GM18861 (cell line): ENCODE measurements around the gene FTO.
A peak's percentile ranks its signal among the peaks of the same experiment; 100 is the strongest.

Source experiments
- ATAC-seq: cut with Tn5 transposase; IDR thresholded peaks from one replicate; pipeline ENCODE4 v1.9.1; 2021; ENCODE audit not compliant: unreplicated experiment

The FTO gene

DNA sequence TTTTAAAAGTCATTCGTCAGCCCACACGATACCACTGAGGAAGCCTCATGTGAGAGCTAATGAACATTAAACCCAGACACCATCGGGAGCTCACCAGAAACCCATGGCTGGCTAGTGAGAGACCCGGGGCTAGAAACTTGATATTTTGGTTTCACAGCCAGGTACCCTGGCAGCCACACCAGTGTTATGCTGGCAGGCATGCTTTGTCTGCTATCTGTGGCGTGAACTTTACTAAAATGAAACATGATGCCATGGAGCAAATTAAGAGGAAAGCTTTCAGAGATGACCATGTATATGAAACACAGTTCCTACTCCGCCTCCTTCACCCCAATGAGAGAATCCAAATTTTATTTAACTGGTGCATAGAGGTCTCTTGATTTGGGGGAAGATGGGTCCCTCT is 291.4 kb downstream of the FTO start:
- no peak for ATAC-seq

- no peak for ATAC-seq
These were observed 293.0 kb downstream of the FTO start for GRCh38 chr16:53996961-53997360.

DNA sequence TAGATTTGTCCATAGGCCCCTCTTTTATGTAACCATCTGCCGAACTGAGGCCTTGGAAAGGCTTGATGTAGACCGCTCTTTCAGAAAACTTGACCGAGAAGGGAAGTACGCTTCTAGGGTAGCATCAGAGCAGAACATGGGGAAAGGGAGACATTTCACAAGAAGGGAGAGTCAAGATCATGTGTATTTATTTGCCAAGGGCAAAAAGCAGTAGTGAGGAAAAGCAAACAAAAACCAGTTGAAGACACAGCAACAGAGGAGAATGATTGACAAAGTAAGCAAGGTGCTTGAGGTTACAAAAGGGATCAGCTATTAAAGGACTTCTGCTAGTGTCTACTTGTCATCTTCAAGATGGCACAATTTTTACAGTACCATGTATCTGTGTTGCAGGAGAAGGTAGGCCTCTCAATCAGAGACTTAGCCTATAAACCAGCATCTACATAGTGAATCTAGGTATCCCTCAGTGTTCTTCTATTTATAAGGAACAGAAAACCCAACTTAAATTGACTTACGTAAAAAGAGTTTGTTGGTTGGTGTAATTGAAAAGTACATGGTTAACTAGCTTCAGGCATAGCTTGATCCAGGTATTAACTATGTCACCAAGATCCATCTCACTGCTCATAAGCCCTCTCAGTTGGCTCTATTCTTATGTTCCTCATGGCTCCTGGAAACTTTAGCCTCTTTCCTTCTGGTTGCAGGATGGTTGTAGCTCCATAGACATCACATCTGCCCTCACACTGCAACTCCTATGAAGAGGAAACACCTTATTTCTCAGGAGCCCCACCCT is 294.3 kb downstream of the FTO start:
- ATAC-seq = no peak

DNA sequence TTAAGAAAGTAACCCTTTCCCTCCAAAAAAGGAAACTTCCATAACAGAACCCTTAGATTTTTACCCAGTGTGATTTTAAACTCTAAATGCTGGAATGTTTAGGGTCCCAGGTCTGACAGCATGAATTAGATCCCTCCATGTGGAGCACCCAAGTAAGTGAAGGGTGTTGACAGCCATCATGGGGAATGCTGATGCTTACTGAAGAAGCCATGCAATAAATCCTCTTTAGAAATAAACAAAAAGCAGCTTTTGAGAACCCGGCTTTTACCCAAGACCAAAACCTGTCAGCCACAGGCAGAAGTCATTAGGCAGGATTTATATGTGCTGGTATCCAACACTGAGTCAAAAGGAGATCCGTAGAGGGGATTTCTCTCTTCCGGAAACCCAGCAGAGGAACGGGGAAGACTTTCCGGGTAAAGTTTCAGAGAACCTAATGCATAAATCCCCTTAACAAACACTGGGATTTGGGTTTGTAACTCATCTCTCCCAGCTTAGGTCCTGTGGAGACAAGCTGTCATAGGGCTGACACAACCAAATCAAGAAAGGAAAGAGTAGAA is 295.1 kb downstream of the FTO start:
- no peak for ATAC-seq

GRCh38 chr16:53999841-54000240 is 295.9 kb downstream of the FTO start:
- ATAC-seq = no peak

- ATAC-seq = no peak
These were observed 296.4 kb downstream of the FTO start for GRCh38 chr16:54000361-54000760.

DNA sequence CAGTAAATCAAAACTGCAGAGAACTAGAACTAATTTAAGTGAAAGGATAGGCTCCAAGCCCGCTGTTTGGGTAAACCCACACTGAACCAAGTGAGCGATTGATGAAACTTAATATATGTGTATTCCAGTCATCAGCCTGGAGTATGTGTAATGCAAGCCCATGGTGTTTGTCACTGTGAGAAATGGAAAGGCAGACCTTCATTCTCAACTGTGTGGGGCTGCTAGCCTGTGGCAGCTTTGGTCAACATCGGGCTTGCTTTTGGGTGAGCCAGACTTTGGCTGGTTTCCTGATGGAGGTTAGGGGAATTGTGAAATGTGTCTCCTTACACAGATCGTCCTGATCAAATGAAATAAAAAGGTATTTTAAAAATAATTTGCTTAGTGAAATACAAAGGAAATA is 302.7 kb downstream of the FTO start:
- no peak for ATAC-seq

DNA sequence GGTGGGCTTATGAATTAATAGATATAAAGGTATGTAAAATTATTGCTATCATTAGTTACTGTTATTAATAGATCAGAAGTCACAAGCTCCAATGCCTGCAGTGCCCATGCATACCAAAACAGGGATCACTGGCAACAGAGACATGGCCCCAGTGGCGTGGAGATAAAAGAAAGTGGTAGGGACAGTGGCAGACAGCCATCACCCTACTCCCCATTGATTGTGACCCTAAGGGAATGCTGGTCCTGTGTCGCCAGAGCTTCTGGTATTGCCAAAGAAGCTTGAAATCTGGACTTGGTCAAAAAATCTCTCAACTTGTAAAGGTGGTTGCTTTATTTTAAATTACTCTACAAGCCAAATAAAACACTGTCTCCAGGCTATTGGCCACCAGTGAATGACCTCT is 303.5 kb downstream of the FTO start:
- ATAC-seq = no peak

- no peak for ATAC-seq
These were observed 305.7 kb downstream of the FTO start for GRCh38 chr16:54009464-54010176.

DNA sequence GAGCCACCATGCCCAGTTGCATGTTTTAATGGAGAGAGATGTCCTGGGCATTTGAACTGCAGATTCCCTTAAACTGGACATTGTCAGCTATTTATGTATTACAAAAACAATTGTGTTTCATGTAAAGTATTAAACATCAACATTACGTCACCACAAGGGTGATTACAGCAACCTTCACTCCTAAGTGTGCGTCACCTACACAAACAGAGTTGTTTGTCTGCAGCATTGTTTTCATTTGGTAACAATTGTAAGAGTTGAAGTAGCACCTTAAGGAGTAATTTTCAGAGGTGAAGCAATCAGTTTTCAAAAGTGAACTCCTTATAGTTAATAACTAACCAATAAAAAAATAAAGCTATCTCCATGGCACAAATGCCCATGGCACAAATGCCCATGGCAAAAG is 311.2 kb downstream of the FTO start:
- ATAC-seq = no peak

DNA sequence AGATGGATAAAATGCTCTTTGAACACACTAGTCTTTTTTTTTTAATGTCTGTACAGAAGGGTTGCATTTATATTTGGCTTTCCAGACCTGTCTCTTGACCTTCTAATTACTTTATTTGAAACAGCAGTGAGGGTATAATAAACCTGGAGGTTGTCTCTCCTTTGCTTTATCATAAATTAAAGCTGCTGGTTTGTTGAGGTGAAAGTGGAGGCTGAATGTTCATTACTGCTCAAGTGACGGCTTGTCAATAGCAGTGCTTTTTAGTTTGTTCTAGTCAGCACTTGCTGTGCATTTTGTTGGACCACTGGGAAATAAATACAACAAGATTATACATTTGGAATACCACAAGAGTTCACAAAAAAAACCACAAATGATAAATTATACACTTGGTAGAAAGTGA is 318.4 kb downstream of the FTO start:
- ATAC-seq = no peak

DNA sequence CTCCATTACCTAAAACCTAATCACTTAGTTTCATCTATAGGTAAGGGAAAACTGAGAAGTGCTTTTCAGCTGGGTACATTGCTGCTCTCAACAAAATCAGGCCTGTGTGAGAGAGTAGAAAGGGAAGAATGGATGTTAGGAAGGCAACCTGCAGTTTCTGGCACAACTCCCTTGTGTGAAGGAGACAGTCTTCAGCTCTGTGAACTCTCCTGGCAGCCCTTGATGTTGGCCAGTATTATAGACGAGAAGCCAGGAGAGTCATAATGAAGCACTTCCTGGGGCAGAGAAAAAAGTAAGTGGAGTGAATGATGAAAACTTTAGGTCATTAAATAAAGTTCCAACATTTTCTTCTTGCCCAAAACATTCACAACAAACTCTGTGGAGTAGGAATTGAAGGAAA is 322.5 kb downstream of the FTO start:
- no peak for ATAC-seq

DNA sequence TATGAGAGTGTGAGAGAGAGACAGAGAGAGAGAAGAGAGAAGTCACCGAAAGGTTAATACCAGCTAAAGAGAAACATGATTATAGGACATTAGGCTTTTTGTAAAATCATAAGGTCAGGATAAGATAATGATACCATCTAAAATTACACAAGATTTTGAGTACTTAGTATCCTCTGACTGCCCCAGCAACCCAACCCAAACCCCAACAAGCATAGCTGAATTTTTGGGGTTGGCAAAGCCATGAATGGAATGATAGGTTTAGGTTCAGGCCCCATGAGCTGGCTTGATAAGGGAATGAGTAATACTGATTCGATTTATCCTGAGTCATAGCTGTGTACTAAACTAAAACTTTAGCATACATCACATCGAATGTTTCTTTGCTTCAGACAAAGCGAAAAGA is 323.1 kb downstream of the FTO start:
- ATAC-seq = no peak

DNA sequence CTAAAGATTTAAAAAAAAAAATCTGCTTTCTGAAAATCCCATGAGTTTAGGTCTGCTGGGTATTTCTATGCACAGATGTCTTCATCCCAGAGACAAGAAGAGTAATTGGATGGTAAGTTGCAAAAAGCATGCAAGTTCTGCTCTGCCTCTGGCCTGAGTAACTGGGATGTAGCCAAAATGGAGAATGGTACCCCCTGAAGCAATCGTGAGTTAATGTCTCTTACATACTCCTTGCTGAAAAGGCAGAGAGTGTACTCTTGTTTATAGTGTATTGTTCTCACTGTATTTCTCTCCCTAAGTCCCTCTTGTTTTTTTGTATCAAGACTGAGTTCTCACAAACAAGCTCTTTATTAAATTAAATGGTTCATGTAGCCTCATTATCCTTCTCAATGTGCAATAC is 323.6 kb downstream of the FTO start:
- no peak for ATAC-seq

GRCh38 chr16:54027995-54028394 is 324.0 kb downstream of the FTO start:
- no peak for ATAC-seq

DNA sequence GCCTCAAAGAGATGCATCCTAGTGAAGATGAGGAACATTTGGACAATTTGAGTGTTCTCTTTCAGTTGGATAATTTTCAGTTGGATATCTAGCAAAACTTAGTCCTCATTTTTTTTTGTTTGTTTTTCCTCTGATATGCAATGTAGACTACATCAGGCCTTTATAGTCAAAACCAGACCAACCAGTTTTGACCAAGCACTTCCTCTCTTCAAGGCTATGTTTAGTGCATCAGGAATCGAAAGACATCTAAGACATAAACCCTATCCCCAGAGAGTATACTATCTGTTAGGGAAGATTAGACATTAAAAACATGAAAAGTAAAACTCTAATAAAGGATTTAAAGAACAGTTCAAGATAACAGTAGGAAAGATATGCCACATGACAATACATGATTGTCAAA is 326.5 kb downstream of the FTO start:
- peak; percentile 68 for ATAC-seq

DNA sequence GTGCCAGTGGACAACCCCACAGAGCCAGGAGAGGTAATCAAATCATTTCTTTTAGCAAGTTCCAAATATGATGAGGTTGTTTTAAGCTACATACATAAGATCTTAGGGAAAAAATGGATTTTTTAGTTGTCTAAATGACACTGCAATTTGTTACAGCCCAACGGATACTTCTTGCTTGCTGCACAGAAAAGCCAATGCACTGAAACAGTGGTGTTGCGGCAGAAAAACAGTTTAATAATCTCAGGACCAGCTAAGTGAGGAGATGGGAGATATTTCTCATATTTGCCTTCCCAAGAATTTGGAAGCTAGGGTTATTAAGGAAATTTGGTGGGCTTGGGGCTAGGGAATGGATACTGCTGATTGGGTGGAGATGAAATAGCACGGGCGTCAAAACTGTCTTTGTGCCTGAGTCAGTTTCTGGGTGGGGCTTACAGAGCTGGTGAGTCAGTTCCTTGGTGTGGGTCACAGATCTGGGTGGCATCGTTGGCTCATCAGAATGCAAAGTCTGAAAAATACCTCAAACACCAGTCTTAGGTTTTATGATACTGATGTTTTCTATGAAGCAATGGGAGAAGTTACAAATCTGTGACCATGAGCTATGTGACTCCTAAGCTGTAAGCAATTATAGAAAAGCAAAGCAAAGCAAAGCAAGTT is 327.3 kb downstream of the FTO start:
- no peak for ATAC-seq

DNA sequence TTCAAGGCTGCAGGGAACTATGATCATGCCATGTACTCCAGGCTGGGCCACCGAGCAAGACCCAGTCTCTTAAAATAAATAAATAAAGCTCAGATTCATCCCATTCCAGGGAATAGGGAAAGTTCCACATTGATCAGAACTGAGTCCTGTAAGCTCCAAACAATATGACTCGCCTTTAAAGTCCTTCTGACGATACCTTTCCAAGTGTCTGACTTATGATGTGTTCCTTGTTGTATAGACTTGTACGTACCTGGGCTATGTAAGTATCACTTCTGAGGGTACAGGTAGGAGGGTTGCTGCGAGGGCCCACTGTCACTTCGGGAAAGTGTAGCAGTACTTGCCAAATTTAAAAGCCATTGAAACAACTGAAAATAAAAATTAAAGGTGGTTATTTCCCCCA is 329.8 kb downstream of the FTO start:
- ATAC-seq = no peak

GRCh38 chr16:54034684-54035083 is 330.7 kb downstream of the FTO start:
- no peak for ATAC-seq

DNA sequence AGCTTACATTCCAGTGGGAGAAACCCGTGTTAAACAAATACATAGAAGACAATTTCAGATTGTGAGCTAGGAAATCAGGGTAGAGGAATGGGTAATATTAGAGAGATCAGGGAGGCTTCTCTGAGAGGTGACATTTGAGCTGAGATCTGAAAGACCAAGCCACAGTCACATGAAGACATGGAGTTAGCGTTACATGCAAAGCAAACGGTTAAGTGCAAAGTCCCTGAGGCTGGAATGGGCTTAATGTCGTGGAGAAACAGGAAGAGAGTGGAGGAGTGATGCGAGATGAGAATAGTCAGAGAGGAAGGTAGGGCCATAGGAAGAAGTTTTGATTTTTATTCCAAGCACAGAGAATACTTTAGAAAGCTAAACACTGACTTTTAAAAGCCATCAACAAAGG is 336.5 kb downstream of the FTO start:
- no peak for ATAC-seq

GRCh38 chr16:54040975-54041374 is 337.0 kb downstream of the FTO start:
- ATAC-seq = no peak
